Measurements from ENCODE around the gene RFWD3. TPM values are rescaled to one million over a fixed set of nuclear protein-coding genes. Genes with fewer than 3 reads are reported as not detected.
"Not testable (repeated sequence)": the region's sequence is repeated elsewhere in the genome, so short reads cannot be mapped to it uniquely, and the experiment has no call there.

RFWD3 gene
- total RNA-seq, 2 experiments from 2014 or later, result 92.7 to 102 TPM

- CTCF ChIA-PET, result interaction anchor here (1.6 to 1.8 kb wide), 2 partner anchors 10 to 34 kb away, joined by 6 to 12 read pairs; partner anchors contain the start of gene MLKL
- Mint-ChIP-seq H3K4me1 (peaks cover 46% of the 10 kb centered on the region), H3K27ac (peak overlapping the region; percentile 97), H3K4me3 (peak overlapping the region; percentile 83), H3K27me3 (no peaks in the 10 kb centered on the region), H3K36me3 (ENCODE audit: low read depth) (peaks cover 43% of the 10 kb centered on the region), H3K9me3 (ENCODE audit: low read depth) (no peaks in the 10 kb centered on the region)
- no peak for ATAC-seq
- DNase-seq, result no peak
- POLR2A ChIA-PET, result interaction anchor here (0.6 to 3.3 kb wide), 8 partner anchors 10 to 63 kb away, joined by 3 to 28 read pairs (median 5); partner anchors contain the start of genes GLG1 and MLKL
- intact Hi-C loops (cut with DNase I, micrococcal nuclease), result loop anchor here (1.0 to 2.0 kb wide), 8 partner anchors 34 to 981 kb away; partner anchors contain the start of genes MLKL (in 2 of the 2), CFDP1 (in 1 of the 2), GLG1 (in 1 of the 2) and KARS1 (in 1 of the 2)
These were observed 661 bp downstream of the RFWD3 start for GRCh38 chr16:74666010-74666421.

DNA sequence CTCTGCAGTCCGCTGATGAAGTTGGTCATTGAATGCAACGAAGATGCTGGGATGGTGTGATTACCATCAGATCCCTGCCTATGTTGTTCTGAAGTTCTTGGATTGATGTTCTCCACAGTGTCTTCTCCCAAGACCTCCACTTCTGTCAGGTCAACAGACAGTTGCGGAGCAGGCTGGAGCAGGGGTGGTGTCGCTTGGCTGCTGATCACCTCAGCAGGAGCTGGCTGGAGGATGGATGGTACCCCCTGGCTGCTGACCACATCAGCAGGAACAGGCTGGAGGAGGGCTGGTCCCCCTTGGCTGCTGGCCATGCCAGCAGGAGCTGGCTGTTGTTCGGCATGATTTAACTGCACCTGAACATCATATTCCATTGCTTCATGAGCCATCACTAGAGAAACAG is 5.6 kb downstream of the RFWD3 start:
- intact Hi-C loops (cut with DNase I, micrococcal nuclease), result no loop called here
- no peak for ATAC-seq
- POLR2A ChIA-PET, result no interaction called here
- no peaks in the 10 kb centered on the region for H3K27me3 Mint-ChIP-seq
- DNase-seq, result no peak
- no peak overlapping the region for H3K27ac Mint-ChIP-seq
- CTCF ChIA-PET, result interaction anchor here (2.3 kb wide), 1 partner anchor 9 kb away, joined by 9 read pairs; no protein-coding TSS in a partner anchor
- H3K4me1 Mint-ChIP-seq, result peaks cover 78% of the 10 kb centered on the region
- no peak overlapping the region for H3K4me3 Mint-ChIP-seq
- peaks cover 81% of the 10 kb centered on the region for H3K36me3 Mint-ChIP-seq (ENCODE audit: low read depth)
- no peaks in the 10 kb centered on the region for H3K9me3 Mint-ChIP-seq (ENCODE audit: low read depth)

GRCh38 chr16:74660383-74660782 is 6.3 kb downstream of the RFWD3 start:
- ChIA-PET CTCF (interaction anchor here (2.3 kb wide), 1 partner anchor 9 kb away, joined by 9 read pairs; no protein-coding TSS in a partner anchor), POLR2A (interaction anchor here (0.6 kb wide), 1 partner anchor 196 kb away, joined by 3 read pairs; no protein-coding TSS in a partner anchor)
- H3K27ac Mint-ChIP-seq, result no peak overlapping the region
- peak overlapping the region; percentile 33 for H3K4me3 Mint-ChIP-seq
- peaks cover 83% of the 10 kb centered on the region for H3K4me1 Mint-ChIP-seq
- H3K9me3 Mint-ChIP-seq (ENCODE audit: low read depth), result no peaks in the 10 kb centered on the region
- peaks cover 77% of the 10 kb centered on the region for H3K36me3 Mint-ChIP-seq (ENCODE audit: low read depth)
- intact Hi-C loops (cut with DNase I, micrococcal nuclease), result no loop called here
- ATAC-seq (no peak), DNase-seq (no peak)
- no peaks in the 10 kb centered on the region for H3K27me3 Mint-ChIP-seq

DNA sequence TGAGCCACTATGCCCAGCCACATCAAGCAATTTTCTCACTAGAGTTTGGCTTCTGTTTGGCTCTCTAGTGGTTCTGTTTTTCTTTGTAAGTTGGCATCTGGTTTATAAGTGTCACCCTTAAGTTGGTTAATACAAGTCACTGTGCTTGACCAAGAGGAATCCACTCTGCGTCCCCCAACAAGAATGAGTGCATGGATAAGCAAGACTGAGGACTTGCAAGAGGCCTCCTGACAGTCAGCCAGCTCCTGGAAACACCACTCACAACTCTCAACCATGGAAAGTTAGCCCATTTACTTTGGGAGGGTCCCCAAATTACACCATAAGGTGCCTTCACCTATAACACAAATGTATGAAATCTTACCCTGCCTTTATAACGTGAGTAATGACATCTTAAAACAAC is 7.6 kb downstream of the RFWD3 start:
- POLR2A ChIA-PET, result interaction anchor here (0.6 kb wide), 1 partner anchor 955 kb away, joined by 6 read pairs; no protein-coding TSS in a partner anchor
- H3K36me3 Mint-ChIP-seq (ENCODE audit: low read depth), result peaks cover 73% of the 10 kb centered on the region
- intact Hi-C loops (cut with DNase I, micrococcal nuclease), result no loop called here
- CTCF ChIA-PET, result interaction anchor here (2.3 kb wide), 1 partner anchor 7 kb away, joined by 9 read pairs; no protein-coding TSS in a partner anchor
- DNase-seq (no peak), ATAC-seq (no peak)
- peaks cover 82% of the 10 kb centered on the region for H3K4me1 Mint-ChIP-seq
- H3K27ac Mint-ChIP-seq, result no peak overlapping the region
- H3K9me3 Mint-ChIP-seq (ENCODE audit: low read depth), result no peaks in the 10 kb centered on the region
- H3K4me3 Mint-ChIP-seq, result no peak overlapping the region
- H3K27me3 Mint-ChIP-seq, result no peaks in the 10 kb centered on the region

GRCh38 chr16:74657870-74658642 is 8.6 kb downstream of the RFWD3 start:
- POLR2A ChIA-PET, result interaction anchor here (0.7 kb wide), 1 partner anchor 19 kb away, joined by 3 read pairs; no protein-coding TSS in a partner anchor
- no peak for ATAC-seq
- peak overlapping the region; percentile 20 for H3K27ac Mint-ChIP-seq
- H3K4me1 Mint-ChIP-seq, result peaks cover 76% of the 10 kb centered on the region
- CTCF ChIA-PET, result no interaction called here
- H3K9me3 Mint-ChIP-seq (ENCODE audit: low read depth), result no peaks in the 10 kb centered on the region
- intact Hi-C loops (cut with DNase I, micrococcal nuclease), result no loop called here
- no peaks in the 10 kb centered on the region for H3K27me3 Mint-ChIP-seq
- peaks cover 68% of the 10 kb centered on the region for H3K36me3 Mint-ChIP-seq (ENCODE audit: low read depth)
- H3K4me3 Mint-ChIP-seq, result no peak overlapping the region
- DNase-seq, result no peak

- Mint-ChIP-seq H3K4me1 (peaks cover 47% of the 10 kb centered on the region), H3K4me3 (no peak overlapping the region), H3K36me3 (ENCODE audit: low read depth) (peaks cover 55% of the 10 kb centered on the region), H3K9me3 (ENCODE audit: low read depth) (no peaks in the 10 kb centered on the region), H3K27me3 (no peaks in the 10 kb centered on the region), H3K27ac (no peak overlapping the region)
- intact Hi-C loops (cut with DNase I, micrococcal nuclease), result no loop called here
- ATAC-seq (no peak), DNase-seq (no peak)
- CTCF ChIA-PET, result interaction anchor here (0.7 to 1.1 kb wide), 2 partner anchors 77 to 96 kb away, joined by 4 to 5 read pairs; no protein-coding TSS in a partner anchor
- POLR2A ChIA-PET, result interaction anchor here (0.6 to 3.2 kb wide), 5 partner anchors 10 to 38 kb away, joined by 3 to 28 read pairs (median 5); partner anchors contain the start of gene RFWD3
These were observed 12.1 kb downstream of the RFWD3 start for GRCh38 chr16:74654536-74655050.

- ChIA-PET POLR2A (interaction anchor here (0.7 kb wide), 1 partner anchor 170 kb away, joined by 3 read pairs; no protein-coding TSS in a partner anchor), CTCF (interaction anchor here (2.1 to 2.2 kb wide), 2 partner anchors 16 to 25 kb away, joined by 4 to 8 read pairs; no protein-coding TSS in a partner anchor)
- H3K27me3 Mint-ChIP-seq; intact Hi-C loops (cut with DNase I, micrococcal nuclease); H3K27ac Mint-ChIP-seq; H3K9me3 Mint-ChIP-seq (ENCODE audit: low read depth); ATAC-seq; H3K4me3 Mint-ChIP-seq; DNase-seq: not testable (repeated sequence)
- Mint-ChIP-seq H3K4me1 (peaks cover 33% of the 10 kb centered on the region), H3K36me3 (ENCODE audit: low read depth) (peaks cover 49% of the 10 kb centered on the region)
These were observed 13.8 kb downstream of the RFWD3 start for GRCh38 chr16:74652883-74653282.

GRCh38 chr16:74652249-74652648 is 14.4 kb downstream of the RFWD3 start:
- ChIA-PET POLR2A (interaction anchor here (0.8 to 1.6 kb wide), 2 partner anchors 14 to 15 kb away, joined by 5 read pairs; partner anchors contain the start of gene RFWD3), CTCF (interaction anchor here (0.6 to 2.2 kb wide), 10 partner anchors 8 to 298 kb away, joined by 3 to 21 read pairs (median 4); partner anchors contain the start of gene MLKL)
- H3K9me3 Mint-ChIP-seq (ENCODE audit: low read depth), result no peaks in the 10 kb centered on the region
- H3K36me3 Mint-ChIP-seq (ENCODE audit: low read depth), result peaks cover 47% of the 10 kb centered on the region
- ATAC-seq (no peak), DNase-seq (no peak)
- peaks cover 32% of the 10 kb centered on the region for H3K4me1 Mint-ChIP-seq
- H3K27ac Mint-ChIP-seq, result no peak overlapping the region
- H3K27me3 Mint-ChIP-seq, result no peaks in the 10 kb centered on the region
- intact Hi-C loops (cut with DNase I, micrococcal nuclease), result no loop called here
- H3K4me3 Mint-ChIP-seq, result no peak overlapping the region

DNA sequence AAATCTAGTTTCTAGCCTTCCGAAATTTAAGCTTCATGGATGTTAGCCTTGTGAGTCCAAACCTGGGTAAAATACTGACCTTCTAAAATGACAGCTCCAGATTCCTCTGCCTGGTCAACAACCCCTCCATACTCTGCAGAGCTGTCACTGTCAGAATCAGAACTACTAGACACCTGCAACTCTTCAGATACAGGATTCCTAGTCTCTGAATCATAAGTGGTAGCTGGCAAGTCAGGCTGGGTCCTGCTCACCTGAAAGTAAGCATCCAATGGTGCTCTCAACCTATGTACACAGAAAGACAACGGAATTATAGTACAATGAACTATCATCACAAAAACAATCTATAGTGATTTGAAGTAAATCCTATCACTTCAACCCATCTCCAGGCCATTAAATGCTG is 14.8 kb downstream of the RFWD3 start:
- ChIA-PET CTCF (interaction anchor here (0.6 to 2.2 kb wide), 14 partner anchors 8 to 299 kb away, joined by 3 to 21 read pairs (median 4); partner anchors contain the start of gene MLKL), POLR2A (interaction anchor here (0.8 to 1.6 kb wide), 2 partner anchors 13 to 15 kb away, joined by 5 read pairs; partner anchors contain the start of gene RFWD3)
- Mint-ChIP-seq H3K27me3 (no peaks in the 10 kb centered on the region), H3K36me3 (ENCODE audit: low read depth) (peaks cover 47% of the 10 kb centered on the region), H3K4me1 (peaks cover 28% of the 10 kb centered on the region), H3K4me3 (no peak overlapping the region), H3K9me3 (ENCODE audit: low read depth) (no peaks in the 10 kb centered on the region), H3K27ac (no peak overlapping the region)
- no peak for ATAC-seq
- no peak for DNase-seq
- intact Hi-C loops (cut with DNase I, micrococcal nuclease), result no loop called here

- ChIA-PET POLR2A (interaction anchor here (1.6 kb wide), 1 partner anchor 16 kb away, joined by 5 read pairs; the partner anchor contains the start of gene RFWD3), CTCF (interaction anchor here (0.7 to 2.2 kb wide), 13 partner anchors 9 to 80 kb away, joined by 3 to 21 read pairs (median 4); partner anchors contain the start of gene MLKL)
- no peak overlapping the region for H3K4me3 Mint-ChIP-seq
- no peaks in the 10 kb centered on the region for H3K9me3 Mint-ChIP-seq (ENCODE audit: low read depth)
- ATAC-seq (no peak), DNase-seq (no peak)
- H3K4me1 Mint-ChIP-seq, result peaks cover 22% of the 10 kb centered on the region
- no peak overlapping the region for H3K27ac Mint-ChIP-seq
- peaks cover 50% of the 10 kb centered on the region for H3K36me3 Mint-ChIP-seq (ENCODE audit: low read depth)
- no peaks in the 10 kb centered on the region for H3K27me3 Mint-ChIP-seq
- intact Hi-C loops (cut with DNase I, micrococcal nuclease), result no loop called here
These were observed 15.6 kb downstream of the RFWD3 start for GRCh38 chr16:74650966-74651567.

Data from activated CD4-positive, alpha-beta T cell treated with anti-CD3 and anti-CD28 coated beads for 36 hours (primary cell).